ENCODE measurements around the gene SLC2A5.

The SLC2A5 gene

GRCh38 chr1:9059891-9060744 is 9.3 kb downstream of the SLC2A5 start:
- DNase-seq = no peak

- no peak for DNase-seq
Measured at GRCh38 chr1:9058465-9058864, 11.0 kb downstream of the SLC2A5 start.

GRCh38 chr1:9057851-9058250 is 11.6 kb downstream of the SLC2A5 start:
- no peak for DNase-seq

GRCh38 chr1:9052272-9053049 is 17.0 kb downstream of the SLC2A5 start:
- DNase-seq = no peak

GRCh38 chr1:9051379-9051778 is 18.1 kb downstream of the SLC2A5 start:
- DNase-seq = no peak

- no peak for DNase-seq
Measured at GRCh38 chr1:9050803-9051202, 18.6 kb downstream of the SLC2A5 start.

- no peak for DNase-seq
Measured at GRCh38 chr1:9048551-9048950, 20.9 kb downstream of the SLC2A5 start.

GRCh38 chr1:9047019-9047418 is 22.4 kb downstream of the SLC2A5 start:
- no peak for DNase-seq

- no peak for DNase-seq
Measured at GRCh38 chr1:9045861-9046510, 23.4 kb downstream of the SLC2A5 start.

GRCh38 chr1:9044236-9044635 is 25.2 kb downstream of the SLC2A5 start:
- DNase-seq = no peak

- DNase-seq = no peak
Measured at GRCh38 chr1:9042272-9042671, 27.2 kb downstream of the SLC2A5 start.

GRCh38 chr1:9041116-9041779 is 28.2 kb downstream of the SLC2A5 start:
- no peak for DNase-seq

GRCh38 chr1:9040659-9041030 is 28.8 kb downstream of the SLC2A5 start:
- DNase-seq = no peak

- DNase-seq = no peak
Measured at GRCh38 chr1:9039761-9040658, 29.4 kb downstream of the SLC2A5 start.

GRCh38 chr1:9038881-9039760 is 30.3 kb downstream of the SLC2A5 start:
- no peak for DNase-seq

- no peak for DNase-seq
Measured at GRCh38 chr1:9038338-9038650, 31.1 kb downstream of the SLC2A5 start.

GRCh38 chr1:9037476-9038337 is 31.7 kb downstream of the SLC2A5 start:
- no peak for DNase-seq

- no peak for DNase-seq
Measured at GRCh38 chr1:9035226-9035625, 34.2 kb downstream of the SLC2A5 start.

GRCh38 chr1:9033363-9033762 is 36.1 kb downstream of the SLC2A5 start:
- DNase-seq = no peak

Measured in activated CD4-positive, alpha-beta T cell treated with anti-CD3 and anti-CD28 coated beads, Interleukin-2, amount 50 U/mL, for 16 hours (primary cell).